ENCODE results near the gene MIGA2.
A peak's percentile ranks its signal among the peaks of the same experiment; 100 is the strongest.

MIGA2 gene

GRCh38 chr9:129007766-129008468 is 28.5 kb upstream of the MIGA2 start:
- H3K4me1 Mint-ChIP-seq (ENCODE audit: low read depth): no peaks in the 10 kb centered on the region
- H3K4me3 Mint-ChIP-seq: no peak overlapping the region
- no peak for DNase-seq (ENCODE audit: low spot score)
- H3K27me3 Mint-ChIP-seq (ENCODE audit: low read depth): no peaks in the 10 kb centered on the region
- H3K27ac Mint-ChIP-seq: no peak overlapping the region
- peaks cover 30% of the 10 kb centered on the region for H3K36me3 Mint-ChIP-seq (ENCODE audit: low read depth)
- no peaks in the 10 kb centered on the region for H3K9me3 Mint-ChIP-seq

- Mint-ChIP-seq H3K4me3 (no peak overlapping the region), H3K27me3 (ENCODE audit: low read depth) (no peaks in the 10 kb centered on the region), H3K4me1 (ENCODE audit: low read depth) (no peaks in the 10 kb centered on the region), H3K27ac (no peak overlapping the region), H3K36me3 (ENCODE audit: low read depth) (peaks cover 26% of the 10 kb centered on the region), H3K9me3 (no peaks in the 10 kb centered on the region)
- no peak for DNase-seq (ENCODE audit: low spot score)
Observed at GRCh38 chr9:129008469-129008965, 27.9 kb upstream of the MIGA2 start.

DNA sequence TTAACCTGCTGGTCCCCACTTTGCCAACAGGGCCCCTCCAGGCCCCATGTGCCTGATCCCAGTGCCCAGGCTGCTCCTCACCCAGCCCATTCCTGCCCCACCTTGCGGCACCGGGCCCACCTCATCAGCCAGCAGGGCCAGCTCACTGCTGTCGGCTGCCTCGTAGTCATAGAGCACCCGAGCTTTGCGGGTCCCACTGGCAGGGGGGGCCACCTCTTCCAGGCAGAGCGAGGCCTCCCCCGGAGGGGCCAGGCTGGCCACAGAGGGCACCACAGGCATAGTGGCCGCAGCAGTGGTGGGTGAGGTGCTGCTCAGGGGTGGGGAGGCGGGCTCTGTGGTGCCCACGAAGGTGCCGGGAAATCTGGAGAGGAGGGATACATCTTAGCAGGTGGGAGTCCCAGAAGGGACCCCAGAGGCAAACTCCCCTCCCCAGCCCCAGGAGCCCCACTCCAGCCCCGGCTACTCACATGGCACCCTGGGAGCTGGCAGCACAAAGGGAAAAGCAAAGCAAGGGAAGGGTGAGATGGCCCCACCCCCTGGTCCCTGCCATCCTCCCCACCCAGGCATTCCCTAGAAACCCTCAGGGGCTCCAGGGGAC is 27.3 kb upstream of the MIGA2 start:
- Mint-ChIP-seq H3K27ac (no peak overlapping the region), H3K27me3 (ENCODE audit: low read depth) (no peaks in the 10 kb centered on the region), H3K9me3 (no peaks in the 10 kb centered on the region), H3K4me1 (ENCODE audit: low read depth) (no peaks in the 10 kb centered on the region), H3K4me3 (no peak overlapping the region), H3K36me3 (ENCODE audit: low read depth) (peaks cover 26% of the 10 kb centered on the region)
- DNase-seq (ENCODE audit: low spot score): no peak

GRCh38 chr9:129009584-129010141 is 26.8 kb upstream of the MIGA2 start:
- no peaks in the 10 kb centered on the region for H3K27me3 Mint-ChIP-seq (ENCODE audit: low read depth)
- no peak for DNase-seq (ENCODE audit: low spot score)
- no peak overlapping the region for H3K4me3 Mint-ChIP-seq
- no peak overlapping the region for H3K27ac Mint-ChIP-seq
- H3K9me3 Mint-ChIP-seq: no peaks in the 10 kb centered on the region
- H3K4me1 Mint-ChIP-seq (ENCODE audit: low read depth): no peaks in the 10 kb centered on the region
- peaks cover 25% of the 10 kb centered on the region for H3K36me3 Mint-ChIP-seq (ENCODE audit: low read depth)

DNA sequence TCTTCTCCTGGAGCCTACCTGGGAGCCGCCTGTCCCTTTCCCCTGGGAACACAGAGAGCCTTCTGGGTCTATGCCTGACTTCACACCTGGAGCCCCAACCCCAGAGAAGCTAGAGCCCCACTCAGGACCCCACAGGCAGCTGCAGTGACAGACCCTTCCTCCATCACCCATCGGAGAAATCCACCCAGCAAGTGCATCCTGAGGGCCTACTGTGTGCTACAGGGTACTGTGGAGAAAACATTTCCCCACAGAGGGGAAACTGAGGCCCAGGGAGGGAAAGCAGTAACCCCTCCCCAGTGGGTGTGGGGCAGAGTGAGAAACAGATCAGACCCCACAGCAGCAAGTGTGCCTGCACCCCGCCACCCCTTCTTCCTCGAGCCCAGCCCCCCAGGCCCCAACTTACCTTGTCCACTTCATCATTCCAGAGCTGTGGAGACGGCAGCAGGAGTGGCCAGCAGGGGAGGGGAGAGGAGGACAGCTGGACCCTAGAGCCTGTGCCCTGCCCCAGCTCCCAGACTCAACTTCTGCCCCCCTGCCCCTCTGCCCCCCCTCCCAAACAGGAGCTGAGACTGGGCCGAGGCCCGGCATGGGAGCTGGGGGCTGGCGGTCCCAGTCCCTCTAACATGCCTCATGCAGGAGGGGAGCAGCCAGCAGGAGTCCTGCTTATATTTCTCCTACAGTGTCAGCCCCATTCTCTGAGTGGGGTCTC is 26.0 kb upstream of the MIGA2 start:
- H3K9me3 Mint-ChIP-seq: no peaks in the 10 kb centered on the region
- H3K4me3 Mint-ChIP-seq: no peak overlapping the region
- H3K27me3 Mint-ChIP-seq (ENCODE audit: low read depth): no peaks in the 10 kb centered on the region
- peaks cover 19% of the 10 kb centered on the region for H3K36me3 Mint-ChIP-seq (ENCODE audit: low read depth)
- DNase-seq (ENCODE audit: low spot score): no peak
- no peaks in the 10 kb centered on the region for H3K4me1 Mint-ChIP-seq (ENCODE audit: low read depth)
- no peak overlapping the region for H3K27ac Mint-ChIP-seq

- Mint-ChIP-seq H3K4me1 (ENCODE audit: low read depth) (no peaks in the 10 kb centered on the region), H3K9me3 (no peaks in the 10 kb centered on the region), H3K27me3 (ENCODE audit: low read depth) (no peaks in the 10 kb centered on the region), H3K27ac (no peak overlapping the region), H3K4me3 (no peak overlapping the region), H3K36me3 (ENCODE audit: low read depth) (peaks cover 19% of the 10 kb centered on the region)
- DNase-seq (ENCODE audit: low spot score): no peak
Observed at GRCh38 chr9:129011170-129011569, 25.3 kb upstream of the MIGA2 start.

DNA sequence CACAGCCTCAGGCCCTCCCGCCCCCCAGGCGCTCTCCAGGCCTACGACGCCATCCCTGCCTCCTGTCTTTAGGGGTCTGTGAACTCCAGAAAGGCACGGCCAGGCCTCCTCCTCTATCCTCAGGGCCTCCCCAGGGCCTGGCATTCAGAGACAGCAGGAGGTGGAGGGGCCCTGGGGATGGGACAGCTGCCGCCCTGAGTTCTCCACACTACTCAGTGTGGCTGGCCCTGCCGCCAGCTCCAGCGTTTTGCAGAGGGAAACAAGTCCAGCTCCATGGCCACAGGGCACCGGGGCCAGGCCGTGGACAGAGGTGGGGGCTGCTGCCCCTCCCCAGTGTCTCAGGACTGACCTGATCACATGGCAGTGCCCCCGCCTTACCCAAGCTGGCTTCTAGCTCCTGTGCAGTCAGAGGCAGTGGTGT is 24.7 kb upstream of the MIGA2 start:
- Mint-ChIP-seq H3K4me1 (ENCODE audit: low read depth) (no peaks in the 10 kb centered on the region), H3K4me3 (no peak overlapping the region), H3K36me3 (ENCODE audit: low read depth) (peaks cover 17% of the 10 kb centered on the region), H3K27me3 (ENCODE audit: low read depth) (no peaks in the 10 kb centered on the region), H3K9me3 (no peaks in the 10 kb centered on the region), H3K27ac (no peak overlapping the region)
- DNase-seq (ENCODE audit: low spot score): no peak

- no peak for DNase-seq (ENCODE audit: low spot score)
- H3K4me1 Mint-ChIP-seq (ENCODE audit: low read depth): no peaks in the 10 kb centered on the region
- H3K4me3 Mint-ChIP-seq: no peak overlapping the region
- H3K9me3 Mint-ChIP-seq: no peaks in the 10 kb centered on the region
- H3K36me3 Mint-ChIP-seq (ENCODE audit: low read depth): peaks cover 17% of the 10 kb centered on the region
- H3K27ac Mint-ChIP-seq: no peak overlapping the region
- H3K27me3 Mint-ChIP-seq (ENCODE audit: low read depth): no peaks in the 10 kb centered on the region
Observed at GRCh38 chr9:129012343-129012742, 24.1 kb upstream of the MIGA2 start.

DNA sequence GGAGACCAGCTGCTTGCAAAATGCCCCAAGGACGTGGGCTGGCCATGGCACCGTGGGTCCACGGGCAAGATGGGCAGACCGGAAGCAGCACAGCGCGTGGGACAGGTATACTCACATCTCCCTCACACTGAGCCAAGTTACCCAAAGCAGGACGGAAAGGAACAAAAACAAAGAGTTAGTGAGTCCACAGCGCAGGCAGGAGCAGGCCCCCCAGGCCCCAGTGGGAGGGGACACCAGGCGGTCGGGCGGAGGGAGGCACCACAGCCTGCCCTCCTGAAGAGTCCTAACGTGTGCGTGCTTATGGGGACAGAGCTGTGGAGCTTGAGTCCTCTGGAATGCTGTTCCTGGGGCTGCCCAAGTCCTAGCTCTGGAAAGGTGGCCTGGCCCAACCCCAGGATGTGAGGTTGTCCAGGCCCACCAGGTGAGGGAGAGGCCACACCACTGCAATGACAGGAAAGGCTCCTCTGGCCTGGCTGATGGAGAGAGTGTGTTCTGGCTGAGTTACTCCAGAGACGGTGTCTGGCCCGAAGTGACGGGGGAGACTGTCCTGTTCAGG is 23.5 kb upstream of the MIGA2 start:
- Mint-ChIP-seq H3K4me1 (ENCODE audit: low read depth) (no peaks in the 10 kb centered on the region), H3K27ac (no peak overlapping the region), H3K36me3 (ENCODE audit: low read depth) (peaks cover 12% of the 10 kb centered on the region), H3K9me3 (no peaks in the 10 kb centered on the region), H3K4me3 (no peak overlapping the region), H3K27me3 (ENCODE audit: low read depth) (no peaks in the 10 kb centered on the region)
- DNase-seq (ENCODE audit: low spot score): no peak

DNA sequence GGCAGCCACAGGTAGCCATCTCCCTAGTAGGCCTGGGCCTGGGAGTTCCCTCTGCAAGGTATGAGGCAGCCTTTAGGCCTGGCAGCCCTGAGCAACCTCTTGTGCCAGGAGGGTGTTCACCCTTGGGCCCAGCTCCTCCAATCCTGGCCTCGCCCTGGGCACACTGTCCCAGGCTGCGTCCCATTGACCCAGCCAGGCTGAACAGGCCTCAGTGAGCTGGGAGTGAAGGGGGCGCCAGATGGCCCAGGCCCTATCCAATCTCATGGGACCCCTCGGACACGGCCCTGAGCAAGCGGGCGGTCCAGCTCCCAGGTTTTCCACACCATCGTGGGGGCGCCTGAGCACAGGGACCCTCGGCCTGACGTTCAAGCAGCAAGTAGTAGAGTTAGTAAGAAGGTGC is 22.8 kb upstream of the MIGA2 start:
- no peak overlapping the region for H3K27ac Mint-ChIP-seq
- H3K4me3 Mint-ChIP-seq: no peak overlapping the region
- H3K36me3 Mint-ChIP-seq (ENCODE audit: low read depth): peaks cover 12% of the 10 kb centered on the region
- no peaks in the 10 kb centered on the region for H3K9me3 Mint-ChIP-seq
- H3K4me1 Mint-ChIP-seq (ENCODE audit: low read depth): no peaks in the 10 kb centered on the region
- H3K27me3 Mint-ChIP-seq (ENCODE audit: low read depth): no peaks in the 10 kb centered on the region
- no peak for DNase-seq (ENCODE audit: low spot score)

DNA sequence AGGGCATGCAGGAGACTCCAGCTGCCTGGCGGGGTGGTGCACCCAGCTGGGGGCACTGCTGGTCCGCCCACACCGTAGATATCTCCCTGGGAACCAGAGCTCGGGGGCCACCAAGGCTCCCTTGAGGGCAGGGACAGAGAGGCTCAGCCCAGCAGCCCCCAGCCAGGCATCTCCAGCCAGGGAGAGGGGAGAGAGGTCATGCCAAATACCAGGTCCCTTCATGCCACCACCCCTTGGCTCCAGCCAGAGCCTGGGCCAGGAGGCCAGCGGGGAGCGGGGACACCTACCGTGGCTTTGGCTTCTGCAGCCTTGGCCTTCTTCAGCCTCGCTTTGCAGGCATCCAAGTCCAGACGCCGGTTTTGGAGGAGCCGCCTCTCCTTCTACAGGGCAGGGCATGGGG is 22.3 kb upstream of the MIGA2 start:
- Mint-ChIP-seq H3K4me1 (ENCODE audit: low read depth) (no peaks in the 10 kb centered on the region), H3K27me3 (ENCODE audit: low read depth) (no peaks in the 10 kb centered on the region), H3K27ac (no peak overlapping the region), H3K36me3 (ENCODE audit: low read depth) (peaks cover 14% of the 10 kb centered on the region), H3K9me3 (no peaks in the 10 kb centered on the region), H3K4me3 (no peak overlapping the region)
- DNase-seq (ENCODE audit: low spot score): no peak

DNA sequence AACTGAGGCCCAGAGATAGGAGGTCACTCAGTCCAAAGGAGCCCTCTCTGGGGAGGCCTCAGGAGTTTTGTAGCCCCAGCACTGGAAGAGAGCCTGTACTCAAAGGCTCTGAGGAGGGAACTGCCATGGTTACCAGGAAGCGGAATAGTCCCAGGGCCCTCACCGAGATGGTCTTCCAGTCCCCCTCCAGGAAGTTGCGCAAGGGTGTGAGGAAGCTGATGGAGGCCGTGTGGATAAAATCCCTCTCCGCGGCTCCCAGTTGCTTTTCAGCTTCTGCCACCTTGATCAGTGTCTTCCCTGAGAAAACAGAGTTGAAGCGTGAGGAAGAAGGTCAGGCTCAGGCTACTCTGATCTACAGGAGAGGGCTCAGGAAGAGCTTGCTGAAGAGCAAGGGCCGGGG is 21.8 kb upstream of the MIGA2 start:
- no peaks in the 10 kb centered on the region for H3K4me1 Mint-ChIP-seq (ENCODE audit: low read depth)
- no peaks in the 10 kb centered on the region for H3K9me3 Mint-ChIP-seq
- H3K4me3 Mint-ChIP-seq: no peak overlapping the region
- DNase-seq (ENCODE audit: low spot score): no peak
- no peaks in the 10 kb centered on the region for H3K27me3 Mint-ChIP-seq (ENCODE audit: low read depth)
- peaks cover 14% of the 10 kb centered on the region for H3K36me3 Mint-ChIP-seq (ENCODE audit: low read depth)
- H3K27ac Mint-ChIP-seq: no peak overlapping the region

DNA sequence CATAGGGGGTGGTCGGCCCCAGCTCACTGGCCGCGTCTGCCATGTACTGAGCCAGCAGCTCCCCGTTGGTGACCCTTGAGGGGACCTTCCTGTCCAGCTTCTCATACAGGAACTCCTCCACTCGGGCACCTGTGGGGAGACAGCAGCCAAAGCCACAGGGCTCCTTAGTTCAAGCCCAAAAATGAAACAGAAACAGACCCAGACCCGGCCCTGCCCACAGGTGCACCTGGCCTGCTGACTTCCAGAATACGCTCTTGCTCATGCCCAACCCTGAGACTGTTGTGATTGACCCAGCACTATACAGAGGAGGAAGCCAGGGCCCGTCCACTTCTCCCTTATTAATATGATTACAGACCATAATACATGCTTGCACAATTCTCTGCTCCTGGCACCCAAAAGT is 15.3 kb upstream of the MIGA2 start:
- no peak for DNase-seq (ENCODE audit: low spot score)
- Mint-ChIP-seq H3K4me3 (no peak overlapping the region), H3K27ac (no peak overlapping the region), H3K9me3 (no peaks in the 10 kb centered on the region), H3K4me1 (ENCODE audit: low read depth) (peaks cover 17% of the 10 kb centered on the region), H3K36me3 (ENCODE audit: low read depth) (peaks cover 10% of the 10 kb centered on the region), H3K27me3 (ENCODE audit: low read depth) (no peaks in the 10 kb centered on the region)

- Mint-ChIP-seq H3K9me3 (no peaks in the 10 kb centered on the region), H3K4me1 (ENCODE audit: low read depth) (peaks cover 23% of the 10 kb centered on the region), H3K27me3 (ENCODE audit: low read depth) (no peaks in the 10 kb centered on the region), H3K36me3 (ENCODE audit: low read depth) (peaks cover 8% of the 10 kb centered on the region), H3K27ac (peak overlapping the region; percentile 15), H3K4me3 (no peak overlapping the region)
- no peak for DNase-seq (ENCODE audit: low spot score)
Observed at GRCh38 chr9:129022037-129022436, 14.4 kb upstream of the MIGA2 start.

Measured in T-helper 2 cell treated with Interferon-gamma antibody and Interleukin-4, amounts not matched to agents 5 μg/mL and 100 μg/mL, for 36 hours (primary cell).